ENCODE measurements around the gene NEK4.

NEK4 gene

DNA sequence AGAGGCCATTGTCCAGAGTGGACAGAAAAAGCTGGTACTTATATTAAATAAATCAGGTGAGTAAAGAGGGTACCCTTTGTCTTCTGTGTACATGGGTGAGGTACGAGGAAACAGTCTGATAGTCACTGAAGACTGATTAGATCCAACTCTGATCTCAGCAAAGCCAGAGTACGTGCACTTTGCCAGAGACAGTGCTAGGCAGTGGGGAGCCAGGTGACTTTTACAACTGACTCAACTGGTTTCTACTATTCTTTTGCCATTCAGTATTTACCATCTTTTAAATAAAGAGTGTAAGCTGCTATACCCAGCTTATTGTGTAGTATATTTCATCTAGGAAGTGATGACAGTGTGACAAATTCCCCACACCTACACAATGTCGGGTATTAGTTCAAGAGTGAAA lies 81.6 kb downstream of the NEK4 start:
- no peak overlapping the region for H3K4me3 ChIP-seq (ENCODE audit: low read depth, low read length)
- DNase-seq (ENCODE audit: low read depth) = no peak

GRCh38 chr3:52688266-52688665 lies 82.5 kb downstream of the NEK4 start:
- DNase-seq (ENCODE audit: low read depth) = no peak
- no peak overlapping the region for H3K4me3 ChIP-seq (ENCODE audit: low read depth, low read length)
- TF ChIP-seq, protein P1, sequence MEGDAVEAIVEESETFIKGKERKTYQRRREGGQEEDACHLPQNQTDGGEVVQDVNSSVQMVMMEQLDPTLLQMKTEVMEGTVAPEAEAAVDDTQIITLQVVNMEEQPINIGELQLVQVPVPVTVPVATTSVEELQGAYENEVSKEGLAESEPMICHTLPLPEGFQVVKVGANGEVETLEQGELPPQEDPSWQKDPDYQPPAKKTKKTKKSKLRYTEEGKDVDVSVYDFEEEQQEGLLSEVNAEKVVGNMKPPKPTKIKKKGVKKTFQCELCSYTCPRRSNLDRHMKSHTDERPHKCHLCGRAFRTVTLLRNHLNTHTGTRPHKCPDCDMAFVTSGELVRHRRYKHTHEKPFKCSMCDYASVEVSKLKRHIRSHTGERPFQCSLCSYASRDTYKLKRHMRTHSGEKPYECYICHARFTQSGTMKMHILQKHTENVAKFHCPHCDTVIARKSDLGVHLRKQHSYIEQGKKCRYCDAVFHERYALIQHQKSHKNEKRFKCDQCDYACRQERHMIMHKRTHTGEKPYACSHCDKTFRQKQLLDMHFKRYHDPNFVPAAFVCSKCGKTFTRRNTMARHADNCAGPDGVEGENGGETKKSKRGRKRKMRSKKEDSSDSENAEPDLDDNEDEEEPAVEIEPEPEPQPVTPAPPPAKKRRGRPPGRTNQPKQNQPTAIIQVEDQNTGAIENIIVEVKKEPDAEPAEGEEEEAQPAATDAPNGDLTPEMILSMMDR (IDR thresholded peaks at IDR 0.05; ENCODE audit: insufficient read depth, low read depth, low read length, missing control alignments) = no peak

More for the DNA sequence above, 81.6 kb downstream of the NEK4 start:
- TF ChIP-seq, protein P1 (IDR thresholded peaks at IDR 0.05; ENCODE audit: insufficient read depth, low read depth, low read length, missing control alignments) = no peak

GRCh38 chr3:52685709-52686691 lies 84.7 kb downstream of the NEK4 start, which contains the start of the genes GNL3 and PBRM1:
Gene GNL3, plus strand, starts transcription at chr3:52686032. Its CDS starts 61 bp downstream, at chr3:52686093.
Gene PBRM1, minus strand, starts transcription at chr3:52685913.
- TF ChIP-seq, protein P1 (IDR thresholded peaks at IDR 0.05; ENCODE audit: insufficient read depth, low read depth, low read length, missing control alignments) = no peak
- DNase-seq (ENCODE audit: low read depth) = peak; percentile 98
- H3K4me3 ChIP-seq (ENCODE audit: low read depth, low read length) = peak within 1 kb of the TSS; percentile 87

GRCh38 chr3:52685285-52685708 lies 85.4 kb downstream of the NEK4 start:
- TF ChIP-seq, protein P1 (IDR thresholded peaks at IDR 0.05; ENCODE audit: insufficient read depth, low read depth, low read length, missing control alignments) = no peak
- DNase-seq (ENCODE audit: low read depth) = peak; percentile 93

GRCh38 chr3:52684184-52684583 lies 86.6 kb downstream of the NEK4 start:
- DNase-seq (ENCODE audit: low read depth) = no peak
- TF ChIP-seq, protein P1 (IDR thresholded peaks at IDR 0.05; ENCODE audit: insufficient read depth, low read depth, low read length, missing control alignments) = no peak
- H3K4me3 ChIP-seq (ENCODE audit: low read depth, low read length) = peak overlapping the region; percentile 81

More at GRCh38 chr3:52685285-52685708, 85.4 kb downstream of the NEK4 start:
- H3K4me3 ChIP-seq (ENCODE audit: low read depth, low read length) = peak overlapping the region; percentile 81

DNA sequence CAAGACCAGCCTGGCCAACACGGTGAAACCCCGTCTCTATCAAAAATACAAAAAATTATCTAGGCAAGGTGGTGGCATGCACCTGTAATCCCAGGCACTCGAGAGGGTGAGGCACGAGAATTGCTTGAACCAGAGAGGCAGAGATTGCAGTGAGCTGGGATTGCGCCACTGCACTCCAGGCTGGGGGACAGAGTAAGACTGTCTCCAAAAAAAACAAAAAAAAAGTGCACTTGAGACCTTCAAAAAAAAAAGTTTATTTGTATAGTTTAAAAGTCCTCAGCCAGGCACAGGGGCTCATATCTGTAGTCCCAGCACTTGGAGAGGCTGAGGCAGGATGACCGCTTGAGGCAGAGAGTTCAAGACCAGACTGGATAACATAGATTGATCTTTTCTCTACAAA lies 87.1 kb downstream of the NEK4 start:
- TF ChIP-seq, protein P1 (IDR thresholded peaks at IDR 0.05; ENCODE audit: insufficient read depth, low read depth, low read length, missing control alignments) = no peak
- DNase-seq (ENCODE audit: low read depth) = no peak
- H3K4me3 ChIP-seq (ENCODE audit: low read depth, low read length) = no peak overlapping the region

All from GM12865 (cell line).